Adrenal gland (tissue), 5 donors: ENCODE measurements around the gene RIPOR3.
"Not testable (repeated sequence)": the region's sequence is repeated elsewhere in the genome, so short reads cannot be mapped to it uniquely, and the experiment has no call there.

Experiments used
- CTCF ChIP-seq, 6 experiments: fragments of 450-650 bp in 4 of 6; fragments of 200-600 bp in 2 of 6; sonication (generic) in 1 of 6; IDR thresholded peaks; 1 replicate in 5 of 6; 2 replicates in 1 of 6; pipeline versions ENCODE4 v1.5.1 to v1.8.0; 2016 to 2021; ENCODE audit warnings: antibody characterized with exemption in 6 of 6, mild to moderate bottlenecking in 2 of 6, moderate library complexity in 1 of 6
- POLR2A ChIP-seq, 2 donors: fragments of 450-650 bp; IDR thresholded peaks; one replicate each; pipeline ENCODE4 v1.6.1; 2017; ENCODE audit warnings: antibody characterized with exemption in 2 of 2, mild to moderate bottlenecking in 2 of 2, moderate library complexity in 1 of 2
- donor health status: DM: no; HTN: no; CAD: no.

- TF ChIP-seq CTCF, POLR2A (IDR thresholded peaks at IDR 0.05): not testable (repeated sequence)
Observed at GRCh38 chr20:50639971-50640711, 51.2 kb downstream of the RIPOR3 start.
